CD4-positive, alpha-beta memory T cell (primary cell): Measurements from ENCODE around the gene ARL11. TPM values are rescaled to one million over a fixed set of nuclear protein-coding genes. Genes with fewer than 3 reads are reported as not detected.
A peak's percentile ranks its signal among the peaks of the same experiment; 100 is the strongest.
"Not testable (repeated sequence)": the region's sequence is repeated elsewhere in the genome, so short reads cannot be mapped to it uniquely, and the experiment has no call there.

Experiments
- CTCF ChIA-PET: fragments of 350-600 bp; sonication (Branson Sonifier 250); formaldehyde crosslinking; loops from one replicate; lab custom pipeline; 2021; ENCODE audit warnings: inconsistent platforms; ENCODE audit not compliant: partially characterized antibody; lab: Charles Lee
- POLR2A ChIA-PET: fragments of 350-600 bp; sonication (Branson Sonifier 250); formaldehyde crosslinking; loops from one replicate; lab custom pipeline; 2021; ENCODE audit not compliant: partially characterized antibody; lab: Charles Lee
- DNase-seq, 5 donors: peaks; one replicate each; pipeline versions ENCODE4 v3.0.0 to v3.0.0-alpha.2; 2020 to 2022; ENCODE audit warnings: mixed read lengths in 1 of 5
- H3K27ac ChIP-seq: one replicate; pipeline ENCODE4 v1.7.0; 2013; ENCODE audit warnings: low read depth, low read length
- H3K27me3 ChIP-seq: 2 replicates; pipeline ENCODE4 v1.7.0; 2013; ENCODE audit warnings: mild to moderate bottlenecking, low read length, moderate library complexity; ENCODE audit not compliant: insufficient read depth
- H3K36me3 ChIP-seq: 2 replicates; pipeline ENCODE4 v1.7.0; 2013; ENCODE audit warnings: mild to moderate bottlenecking, low read length, moderate library complexity; ENCODE audit not compliant: insufficient read depth
- H3K4me1 ChIP-seq: 2 replicates; pipeline ENCODE4 v1.7.0; 2013; ENCODE audit warnings: mild to moderate bottlenecking, low read length, moderate library complexity; ENCODE audit not compliant: insufficient read depth
- H3K4me3 ChIP-seq, 2 donors: one replicate each; pipeline ENCODE4 v1.7.0; 2013; ENCODE audit warnings: low read length in 2 of 2, mild to moderate bottlenecking in 1 of 2
- H3K9me3 ChIP-seq, 2 donors: one replicate each; pipeline ENCODE4 v1.7.0; 2013; ENCODE audit warnings: low read length in 2 of 2, control low read depth in 1 of 2; ENCODE audit not compliant: control insufficient read depth in 1 of 2
- H3K27ac Mint-ChIP-seq, 7 donors: one replicate each; pipeline ENCODE4 v1.8.0; 2020 to 2021; ENCODE audit warnings: mixed read lengths in 7 of 7, mild to moderate bottlenecking in 6 of 7, inconsistent platforms in 3 of 7, moderate library complexity in 3 of 7
- H3K27me3 Mint-ChIP-seq, 2 donors: one replicate each; pipeline ENCODE4 v1.8.0; 2020 to 2021; ENCODE audit warnings: mixed read lengths in 2 of 2
- H3K36me3 Mint-ChIP-seq, 2 donors: one replicate each; pipeline ENCODE4 v1.8.0; 2020 to 2021; ENCODE audit warnings: mixed read lengths in 2 of 2, inconsistent platforms in 1 of 2, mild to moderate bottlenecking in 1 of 2
- H3K4me1 Mint-ChIP-seq, 4 donors: one replicate each; pipeline ENCODE4 v1.8.0; 2020 to 2021; ENCODE audit warnings: mixed read lengths in 4 of 4, mild to moderate bottlenecking in 1 of 4
- H3K4me3 Mint-ChIP-seq, 8 donors: one replicate each; pipeline ENCODE4 v1.8.0; 2020 to 2021; ENCODE audit warnings: mixed read lengths in 8 of 8, mild to moderate bottlenecking in 7 of 8, moderate library complexity in 6 of 8, inconsistent platforms in 3 of 8
- H3K9me3 Mint-ChIP-seq, 8 donors: one replicate each; pipeline ENCODE4 v1.8.0; 2020 to 2021; ENCODE audit warnings: mixed read lengths in 8 of 8, mild to moderate bottlenecking in 5 of 8, inconsistent platforms in 3 of 8, moderate library complexity in 1 of 8
- intact Hi-C: fragments of 100-400 bp; cut with micrococcal nuclease; formaldehyde crosslinking; loops from one replicate; pipeline ENCODE4 v1.15.1; 2023
- polyA plus RNA-seq, 2 donors: library from polyadenylated mRNA; unstranded; fragments of 300-500 nt; fragmentation: Illumina TruSeq; gene quantifications; one replicate each; pipeline ENCODE4 v1.2.3, GENCODE V29; 2021
- total RNA-seq, 2 experiments: library from RNA; stranded (reverse); gene quantifications; one replicate each; pipeline ENCODE4 v1.2.3, GENCODE V29; 2021

The ARL11 gene
- total and polyA plus RNA-seq, 4 experiments from 2014 or later = 0.15 to 0.55 (median 0.41) TPM

DNA sequence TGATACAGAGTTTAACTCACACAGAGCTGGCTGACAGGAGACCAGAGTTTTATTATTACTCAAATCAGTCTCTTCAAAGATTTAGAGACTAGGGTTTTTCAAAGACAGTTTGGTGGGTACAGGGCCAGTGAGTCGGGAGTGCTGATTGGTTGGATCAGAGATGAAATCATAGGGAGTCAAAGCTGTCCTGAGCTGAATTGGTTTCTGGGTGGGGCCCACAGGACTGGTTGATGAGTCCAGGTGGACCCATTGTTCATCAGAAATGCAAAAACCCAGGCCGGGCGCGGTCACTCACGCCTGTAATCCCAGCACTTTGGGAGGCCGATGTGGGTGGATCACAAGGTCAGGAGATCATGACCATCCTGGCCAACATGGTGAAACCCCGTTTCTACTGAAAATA, 25.7 kb upstream of the ARL11 start:
- H3K27me3 ChIP-seq, H3K27ac ChIP-seq, H3K36me3 ChIP-seq, H3K9me3 Mint-ChIP-seq, H3K4me1 ChIP-seq, H3K4me3 ChIP-seq, DNase-seq, intact Hi-C loops, H3K4me1 Mint-ChIP-seq, H3K36me3 Mint-ChIP-seq, H3K9me3 ChIP-seq, H3K4me3 Mint-ChIP-seq, H3K27me3 Mint-ChIP-seq: not testable (repeated sequence)
- ChIA-PET CTCF (interaction anchor here (0.6 to 1.8 kb wide), 6 partner anchors 12 to 324 kb away, joined by 3 to 6 read pairs (median 3); no protein-coding TSS in a partner anchor), POLR2A (interaction anchor here (1.2 kb wide), 1 partner anchor 18 kb away, joined by 5 read pairs; no protein-coding TSS in a partner anchor)
- H3K27ac Mint-ChIP-seq = peak overlapping the region in 1 of 7 donors; percentile 22

DNA sequence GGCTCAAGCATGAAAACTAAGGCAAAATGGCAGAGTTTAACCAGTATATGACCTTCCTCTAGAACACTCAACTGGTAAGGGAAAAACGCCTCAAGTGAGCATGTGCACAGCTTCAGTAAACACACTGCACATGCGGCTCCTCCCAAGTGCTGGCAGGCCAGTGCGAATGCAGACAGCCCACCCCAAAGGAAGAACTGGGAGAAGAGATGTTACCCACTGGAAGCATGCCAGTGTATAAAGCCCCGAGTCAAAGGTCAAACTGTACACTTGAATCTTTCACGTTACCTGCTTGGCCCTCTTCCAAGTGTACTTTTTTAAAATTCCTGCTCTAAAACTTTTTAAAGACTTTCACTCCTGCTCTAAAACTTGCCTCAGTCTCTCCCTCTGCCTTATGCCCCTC, 23.7 kb upstream of the ARL11 start:
- Histone ChIP-seq H3K36me3 (no peaks in the 10 kb centered on the region), H3K27ac (no peak overlapping the region), H3K27me3 (no peaks in the 10 kb centered on the region), H3K4me1 (no peaks in the 10 kb centered on the region), H3K9me3 (no peaks in the 10 kb centered on the region), H3K4me3 (no peak overlapping the region)
- Mint-ChIP-seq H3K9me3 (no peaks in the 10 kb centered on the region), H3K27me3 (no peaks in the 10 kb centered on the region), H3K4me3 (peak overlapping the region in 1 of 8 donors; percentile 14), H3K27ac (peak overlapping the region in 1 of 7 donors; percentile 34), H3K36me3 (no peaks in the 10 kb centered on the region), H3K4me1 (peaks cover 2 to 5% (median 3%) of the 10 kb centered on the region in 4 donors)
- ChIA-PET CTCF (interaction anchor here (0.8 to 6.5 kb wide), 2 partner anchors 98 to 304 kb away, joined by 3 to 81 read pairs; no protein-coding TSS in a partner anchor), POLR2A (no interaction called here)
- no peak for DNase-seq
- intact Hi-C loops = no loop called here

DNA sequence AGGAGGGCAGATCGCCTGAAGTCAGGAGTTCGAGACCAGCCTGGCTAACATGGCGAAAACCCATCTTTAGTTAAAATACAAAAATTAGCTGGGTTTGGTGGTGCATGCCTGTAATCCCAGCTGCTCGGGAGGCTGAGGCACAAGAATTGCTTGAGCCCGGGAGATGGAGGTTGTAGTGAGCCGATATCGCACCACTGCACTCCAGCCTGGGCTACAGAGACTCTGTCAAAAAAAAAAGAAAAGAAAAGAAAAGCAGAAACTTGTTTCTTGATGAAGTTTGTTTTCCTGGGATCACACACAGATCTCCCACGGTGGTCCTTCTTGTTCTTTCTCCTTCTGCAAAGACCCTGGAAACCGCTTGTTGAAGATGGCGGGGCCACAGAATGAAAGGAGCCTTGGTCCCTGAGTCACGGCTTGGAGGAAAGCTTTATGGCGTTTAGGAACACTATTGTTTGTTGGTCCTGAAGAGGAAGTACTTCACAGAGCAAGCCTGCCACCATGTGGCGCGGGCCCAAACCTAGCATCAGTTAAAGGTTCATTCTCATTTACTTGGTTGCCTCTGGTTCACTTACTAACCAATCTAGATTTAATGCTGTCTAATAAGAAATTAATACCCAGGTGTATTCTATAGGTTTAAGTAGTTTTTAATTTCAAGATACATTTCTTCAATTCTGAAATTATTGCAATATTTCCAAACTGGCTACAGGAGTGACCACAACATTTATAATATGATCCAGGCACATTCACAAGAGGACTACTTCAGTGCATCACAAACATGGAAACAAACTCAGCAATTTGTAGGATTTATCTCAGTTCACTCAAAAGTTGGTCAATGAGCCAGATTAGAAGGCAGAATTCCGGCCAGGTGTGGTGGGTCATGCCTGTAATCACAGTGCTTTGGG, 21.3 kb upstream of the ARL11 start:
- ChIA-PET POLR2A (interaction anchor here (0.5 to 2.3 kb wide), 6 partner anchors 93 to 401 kb away, joined by 3 to 8 read pairs (median 3); partner anchors contain the start of genes CAB39L, PHF11 and SETDB2), CTCF (interaction anchor here (0.6 to 6.5 kb wide), 36 partner anchors 9 to 1462 kb away, joined by 3 to 81 read pairs (median 4); partner anchors contain the start of genes CAB39L, EBPL, PHF11 and RCBTB1)
- peaks cover 0 to 8% (median 6%) of the 10 kb centered on the region in 8 donors for H3K9me3 Mint-ChIP-seq
- intact Hi-C loops = loop anchor here (1.0 to 5.0 kb wide), 7 partner anchors 110 to 367 kb away; partner anchors contain the start of gene KPNA3
- H3K36me3 ChIP-seq = no peaks in the 10 kb centered on the region
- H3K36me3 Mint-ChIP-seq = peaks cover 3 to 8% of the 10 kb centered on the region in 2 donors
- H3K4me3 ChIP-seq = peak overlapping the region in 1 of 2 donors; percentile 13
- H3K4me3 Mint-ChIP-seq = peak overlapping the region; percentile 82 to 95 (median 89)
- peak; percentile 72 to 78 (median 77) for DNase-seq
- H3K4me1 Mint-ChIP-seq = peaks cover 2 to 5% (median 3%) of the 10 kb centered on the region in 4 donors
- H3K9me3 ChIP-seq = no peaks in the 10 kb centered on the region
- H3K27ac ChIP-seq = no peak overlapping the region
- H3K27me3 Mint-ChIP-seq = no peaks in the 10 kb centered on the region
- no peaks in the 10 kb centered on the region for H3K27me3 ChIP-seq
- H3K4me1 ChIP-seq = no peaks in the 10 kb centered on the region
- peak overlapping the region in 6 of 7 donors; percentile 22 to 95 (median 72) for H3K27ac Mint-ChIP-seq

DNA sequence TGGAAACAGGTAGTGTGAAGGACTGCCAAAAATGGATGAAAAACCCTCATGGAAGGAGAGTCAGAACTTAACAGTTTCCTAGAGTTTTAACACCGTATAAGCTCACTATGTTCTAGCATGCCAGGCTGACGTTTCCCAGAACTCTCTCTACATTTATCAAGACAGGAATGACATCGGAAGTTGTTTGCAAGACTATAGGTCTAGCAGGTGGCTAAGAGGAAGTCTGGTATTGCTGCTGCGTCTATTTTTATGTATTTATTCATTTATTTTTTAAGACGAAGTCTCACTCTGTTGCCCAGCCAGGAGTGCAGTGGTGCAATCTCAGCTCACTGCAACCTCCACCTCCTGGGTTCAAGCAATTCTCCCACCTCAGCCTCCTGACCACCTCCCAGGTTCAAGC, 20.5 kb upstream of the ARL11 start:
- Histone ChIP-seq H3K4me1 (no peaks in the 10 kb centered on the region), H3K4me3 (no peak overlapping the region), H3K36me3 (no peaks in the 10 kb centered on the region), H3K27ac (no peak overlapping the region), H3K9me3 (no peaks in the 10 kb centered on the region), H3K27me3 (no peaks in the 10 kb centered on the region)
- ChIA-PET CTCF (interaction anchor here (1.1 to 6.5 kb wide), 13 partner anchors 8 to 368 kb away, joined by 3 to 81 read pairs (median 6); partner anchors contain the start of genes CAB39L, RCBTB1 and SETDB2), POLR2A (interaction anchor here (1.7 to 2.3 kb wide), 2 partner anchors 23 to 111 kb away, joined by 4 to 8 read pairs; partner anchors contain the start of genes PHF11 and RCBTB1)
- H3K4me3 Mint-ChIP-seq = no peak overlapping the region
- no peak overlapping the region for H3K27ac Mint-ChIP-seq
- intact Hi-C loops = loop anchor here (1.0 to 5.0 kb wide), 7 partner anchors 111 to 367 kb away; partner anchors contain the start of gene KPNA3
- H3K4me1 Mint-ChIP-seq = peaks cover 2 to 5% (median 3%) of the 10 kb centered on the region in 4 donors
- H3K27me3 Mint-ChIP-seq = no peaks in the 10 kb centered on the region
- H3K9me3 Mint-ChIP-seq = peaks cover 0 to 14% (median 7%) of the 10 kb centered on the region in 8 donors
- H3K36me3 Mint-ChIP-seq = peaks cover 3 to 8% of the 10 kb centered on the region in 2 donors
- DNase-seq = no peak

- Mint-ChIP-seq H3K36me3 (peaks cover 3 to 8% of the 10 kb centered on the region in 2 donors), H3K27ac (no peak overlapping the region), H3K9me3 (peaks cover 0 to 14% (median 7%) of the 10 kb centered on the region in 8 donors), H3K4me1 (peaks cover 2 to 5% (median 3%) of the 10 kb centered on the region in 4 donors), H3K27me3 (no peaks in the 10 kb centered on the region), H3K4me3 (no peak overlapping the region)
- ChIA-PET POLR2A (interaction anchor here (1.7 to 2.3 kb wide), 2 partner anchors 24 to 112 kb away, joined by 4 to 8 read pairs; partner anchors contain the start of genes PHF11 and RCBTB1), CTCF (interaction anchor here (0.8 to 6.5 kb wide), 11 partner anchors 9 to 498 kb away, joined by 3 to 81 read pairs (median 5); partner anchors contain the start of gene RCBTB1)
- H3K36me3 ChIP-seq = no peaks in the 10 kb centered on the region
- H3K4me1 ChIP-seq = no peaks in the 10 kb centered on the region
- H3K4me3 ChIP-seq = no peak overlapping the region
- H3K9me3 ChIP-seq = no peaks in the 10 kb centered on the region
- intact Hi-C loops = loop anchor here (5.0 kb wide), 1 partner anchor 184 kb away; the partner anchor contains the start of gene KPNA3
- H3K27ac ChIP-seq = no peak overlapping the region
- no peak for DNase-seq
- H3K27me3 ChIP-seq = no peaks in the 10 kb centered on the region
Measured at GRCh38 chr13:49608651-49609331, 19.5 kb upstream of the ARL11 start.

DNA sequence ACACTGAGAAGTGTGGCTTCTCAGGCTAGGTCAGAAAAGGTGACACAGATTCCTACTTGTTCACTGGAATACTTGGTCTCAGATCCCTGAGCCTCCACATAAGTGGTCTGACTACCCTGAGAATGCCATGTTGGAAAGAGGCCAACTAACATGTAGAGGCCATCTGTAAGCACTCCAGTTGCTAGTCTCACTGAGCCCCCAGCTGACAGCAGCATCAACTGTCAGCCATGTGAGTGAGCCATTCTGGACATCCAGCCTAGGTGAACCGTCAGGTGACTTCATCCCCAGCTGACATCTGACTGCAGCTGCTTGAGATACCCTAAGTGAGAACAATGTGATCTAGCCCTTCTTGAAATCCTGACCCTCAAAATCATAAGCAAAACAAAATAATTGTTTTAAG, 18.1 kb upstream of the ARL11 start:
- Mint-ChIP-seq H3K36me3 (peaks cover 3 to 8% of the 10 kb centered on the region in 2 donors), H3K4me3 (peak overlapping the region in 1 of 8 donors; percentile 6), H3K4me1 (peaks cover 2 to 5% (median 3%) of the 10 kb centered on the region in 4 donors), H3K27me3 (no peaks in the 10 kb centered on the region), H3K27ac (no peak overlapping the region), H3K9me3 (peaks cover 0 to 14% (median 7%) of the 10 kb centered on the region in 8 donors)
- no peaks in the 10 kb centered on the region for H3K9me3 ChIP-seq
- H3K4me3 ChIP-seq = no peak overlapping the region
- no peaks in the 10 kb centered on the region for H3K36me3 ChIP-seq
- no peak overlapping the region for H3K27ac ChIP-seq
- no peak for DNase-seq
- no peaks in the 10 kb centered on the region for H3K4me1 ChIP-seq
- POLR2A ChIA-PET = no interaction called here
- intact Hi-C loops = no loop called here
- no peaks in the 10 kb centered on the region for H3K27me3 ChIP-seq
- CTCF ChIA-PET = no interaction called here
